Cerebellar cortex (tissue), 1 donor: ENCODE data around the gene CEP164.
"Not testable (repeated sequence)": the region's sequence is repeated elsewhere in the genome, so short reads cannot be mapped to it uniquely, and the experiment has no call there.

Experiments
- DNase-seq: peaks from one replicate; pipeline ENCODE4 v3.0.0-alpha.2; 2015; ENCODE audit warnings: low spot score

The CEP164 gene

DNA sequence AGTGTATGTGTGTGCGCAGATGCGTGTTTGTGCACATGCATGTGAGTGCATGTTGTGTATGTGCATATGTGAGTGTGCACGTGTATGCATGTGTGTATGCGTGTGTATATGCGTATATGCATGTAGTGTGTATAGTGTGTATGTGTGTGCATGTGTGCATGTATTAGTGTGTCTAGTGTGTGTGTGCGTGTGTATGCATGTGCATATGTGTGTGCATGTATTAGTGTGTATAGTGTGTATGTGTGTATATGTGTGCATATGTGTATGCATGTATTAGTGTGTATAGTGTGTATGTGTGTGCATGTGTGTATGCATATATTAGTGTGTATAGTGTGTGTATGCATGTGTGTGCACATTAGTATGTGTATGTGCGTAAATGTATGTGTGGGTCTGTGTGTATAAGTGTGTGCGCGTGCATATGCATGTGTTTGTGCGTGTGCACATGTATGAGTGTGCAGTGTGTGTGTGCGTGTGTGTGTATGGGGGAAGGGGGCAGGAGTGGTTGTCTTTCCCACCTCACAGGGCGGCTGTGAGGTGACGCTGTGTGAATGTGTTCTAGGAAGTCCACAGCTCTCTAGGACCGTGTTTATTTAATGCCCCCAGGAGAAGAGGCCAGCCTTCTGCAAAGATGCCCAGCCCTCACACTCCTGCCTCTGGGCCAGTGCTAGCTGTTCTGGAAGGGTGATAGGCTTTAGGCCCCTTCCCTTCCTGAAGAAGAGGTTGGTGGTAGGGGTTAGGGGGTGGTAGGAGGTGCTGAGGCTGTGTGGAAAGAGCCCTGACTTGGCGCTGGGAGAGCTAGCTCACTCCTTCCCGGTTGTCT, 114.6 kb downstream of the CEP164 start:
- DNase-seq: no peak

- DNase-seq: no peak
Measured at GRCh38 chr11:117442869-117443239, 115.2 kb downstream of the CEP164 start.

DNA sequence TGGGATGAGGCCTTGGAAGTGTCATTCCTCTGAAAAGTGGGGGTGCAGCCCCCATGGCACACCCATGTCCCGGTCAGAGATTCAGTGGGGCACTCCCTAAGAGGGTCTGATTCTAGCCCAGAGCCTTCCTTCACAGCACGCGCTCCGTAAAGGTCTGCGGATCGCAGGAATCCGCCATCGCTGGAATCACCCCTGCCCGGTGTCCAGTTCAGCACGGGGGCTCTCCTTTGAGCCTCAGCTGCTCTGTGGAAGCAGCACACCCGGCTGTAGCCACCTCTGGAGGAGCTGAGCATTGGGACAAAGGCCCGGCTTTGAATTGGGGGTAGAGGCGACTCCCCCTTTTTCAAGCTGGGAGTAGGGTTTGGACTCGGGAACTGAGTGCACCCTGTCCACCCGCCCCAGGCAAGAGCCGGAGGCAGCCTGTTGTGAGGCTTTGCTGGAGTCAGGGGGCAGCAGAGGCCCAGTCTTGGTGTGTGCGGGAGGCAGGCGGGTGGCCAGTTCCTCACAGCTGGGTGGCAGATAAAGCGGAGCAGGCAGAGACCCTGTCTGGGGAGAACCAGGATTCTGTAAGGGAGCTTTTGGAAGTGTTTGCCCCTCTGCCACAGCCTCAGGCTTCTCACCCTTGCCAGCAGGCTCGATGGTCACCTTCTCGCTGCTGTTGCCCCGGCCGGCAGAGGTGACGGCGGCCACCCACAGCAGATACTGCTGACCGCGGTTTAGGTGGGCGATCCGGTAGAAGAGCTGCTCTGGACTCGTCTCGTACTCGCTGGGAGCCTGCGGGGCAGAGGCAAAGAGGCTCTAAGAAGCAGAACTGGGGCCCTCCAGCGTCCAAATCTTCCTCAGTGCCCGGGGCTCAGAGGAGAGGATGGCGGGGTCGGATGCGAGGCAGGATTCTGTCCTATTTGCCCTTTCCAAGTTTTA, 115.9 kb downstream of the CEP164 start:
- peak; percentile 37 for DNase-seq

DNA sequence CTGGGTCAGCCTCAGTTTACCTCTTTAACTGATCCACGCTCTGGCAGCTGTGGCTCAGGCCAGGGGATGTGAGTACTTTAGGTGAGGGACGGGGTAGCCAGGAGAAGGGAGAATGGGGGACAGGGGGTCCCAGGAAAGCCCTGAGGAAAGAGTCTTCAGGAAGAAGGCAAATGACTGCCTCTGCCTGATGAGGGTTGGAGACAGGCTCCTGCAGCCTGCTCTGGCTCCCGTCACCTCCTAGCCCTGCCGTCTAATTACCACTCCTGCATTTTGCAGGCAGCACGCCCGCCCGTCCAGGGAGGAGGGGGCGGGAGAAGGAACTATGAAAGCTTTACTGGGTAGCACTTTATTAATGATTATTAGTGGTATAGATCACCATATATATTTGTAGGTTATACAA, 116.6 kb downstream of the CEP164 start:
- no peak for DNase-seq

DNA sequence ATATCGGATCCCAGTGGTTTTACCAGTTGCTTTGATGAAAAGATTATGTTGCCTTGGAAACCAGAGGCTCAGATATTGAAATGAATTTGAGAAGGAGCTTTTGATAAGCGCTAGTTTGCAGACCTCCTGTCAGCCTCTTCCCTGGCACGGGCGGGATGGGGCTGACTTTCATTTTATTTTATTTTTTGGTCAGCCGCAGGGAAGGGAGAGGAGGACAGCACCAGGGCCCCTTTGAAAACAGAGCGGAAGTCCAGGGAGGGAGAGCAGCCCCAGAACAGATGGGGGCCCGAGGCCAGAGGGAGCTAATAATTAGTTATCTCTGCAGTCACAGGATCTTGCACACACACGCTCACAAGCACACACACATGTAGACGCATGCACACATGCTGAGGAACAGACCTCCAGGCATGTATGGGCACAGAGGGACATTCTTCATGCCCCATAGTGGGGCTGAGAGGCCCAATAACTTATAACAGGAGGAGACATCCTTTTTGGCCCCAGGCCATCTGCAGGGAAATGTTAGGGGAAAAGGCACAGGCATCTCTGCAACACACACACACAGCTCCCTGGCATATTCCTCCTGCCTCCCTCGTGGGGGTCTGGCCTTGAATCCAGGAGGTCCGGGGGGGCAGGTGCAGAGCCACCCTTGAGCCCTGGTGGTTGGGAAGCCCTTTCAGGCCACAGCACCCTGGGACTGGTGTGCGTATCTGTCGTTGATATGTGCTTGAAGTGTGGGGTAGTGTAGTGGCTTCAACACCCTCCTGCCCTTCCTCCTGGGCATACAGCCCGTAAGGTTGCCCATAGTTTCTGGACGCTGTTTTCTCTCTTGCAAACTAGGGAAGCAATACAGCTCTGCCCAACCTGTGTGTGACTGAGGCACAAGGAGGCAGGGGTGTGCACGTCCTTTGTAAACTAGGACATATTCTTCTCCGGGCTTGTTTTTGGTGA, 117.3 kb downstream of the CEP164 start:
- no peak for DNase-seq

GRCh38 chr11:117449111-117449693, 121.5 kb downstream of the CEP164 start:
- DNase-seq: no peak

DNA sequence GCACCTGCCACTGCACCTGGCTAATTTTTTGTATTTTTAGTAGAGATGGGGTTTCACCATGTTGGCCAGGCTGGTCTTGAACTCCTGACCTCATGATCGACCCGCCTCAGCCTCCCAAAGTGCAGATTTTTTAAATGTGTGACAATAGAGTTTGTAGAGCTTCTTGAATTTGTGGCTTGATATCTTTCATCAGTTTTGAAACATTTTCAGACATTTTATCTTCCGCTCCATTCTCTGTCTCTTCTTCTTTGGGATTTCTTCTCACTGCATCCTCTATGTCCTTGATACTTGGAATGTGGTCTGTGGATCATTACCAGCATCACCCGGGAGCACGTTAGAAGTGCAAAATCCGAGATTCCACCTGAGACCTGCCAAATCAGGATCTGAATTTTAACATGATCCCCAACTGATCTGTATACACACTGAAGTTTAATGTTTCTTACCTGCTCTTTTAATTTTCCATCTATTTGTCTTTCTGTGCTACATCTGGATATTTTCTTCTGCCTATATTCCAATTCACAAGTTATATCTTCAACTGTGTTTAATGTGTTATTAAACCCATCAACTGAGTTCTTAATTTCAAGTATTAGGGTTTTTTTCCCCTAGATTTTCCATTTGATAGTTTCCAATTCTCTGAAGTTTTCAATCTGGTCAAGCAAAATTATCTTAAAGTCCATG, 126.4 kb downstream of the CEP164 start:
- no peak for DNase-seq

DNA sequence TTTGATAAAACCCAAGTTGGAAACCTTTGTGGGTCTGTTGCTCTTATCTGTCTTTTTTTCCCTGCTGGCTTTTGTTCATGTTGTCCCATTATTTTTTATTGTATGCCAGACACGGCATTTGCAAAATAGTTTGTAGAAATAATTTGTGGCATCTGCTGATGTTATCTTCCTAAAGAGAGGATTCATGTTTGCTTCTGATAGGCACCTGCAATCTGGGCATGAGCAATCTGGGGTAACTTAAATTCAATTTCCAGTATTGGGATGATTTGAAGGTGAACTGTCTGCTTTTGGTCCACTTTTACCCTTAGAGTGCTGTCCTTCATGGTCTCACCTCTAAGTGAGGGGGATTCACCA, 126.9 kb downstream of the CEP164 start:
- DNase-seq: no peak

- DNase-seq: no peak
Measured at GRCh38 chr11:117456027-117456720, 128.5 kb downstream of the CEP164 start.

GRCh38 chr11:117456721-117457029, 129.0 kb downstream of the CEP164 start:
- not testable (repeated sequence) for DNase-seq

GRCh38 chr11:117457031-117457785, 129.6 kb downstream of the CEP164 start:
- peak; percentile 71 for DNase-seq

- peak; percentile 63 for DNase-seq
Measured at GRCh38 chr11:117457835-117458234, 130.2 kb downstream of the CEP164 start.

DNA sequence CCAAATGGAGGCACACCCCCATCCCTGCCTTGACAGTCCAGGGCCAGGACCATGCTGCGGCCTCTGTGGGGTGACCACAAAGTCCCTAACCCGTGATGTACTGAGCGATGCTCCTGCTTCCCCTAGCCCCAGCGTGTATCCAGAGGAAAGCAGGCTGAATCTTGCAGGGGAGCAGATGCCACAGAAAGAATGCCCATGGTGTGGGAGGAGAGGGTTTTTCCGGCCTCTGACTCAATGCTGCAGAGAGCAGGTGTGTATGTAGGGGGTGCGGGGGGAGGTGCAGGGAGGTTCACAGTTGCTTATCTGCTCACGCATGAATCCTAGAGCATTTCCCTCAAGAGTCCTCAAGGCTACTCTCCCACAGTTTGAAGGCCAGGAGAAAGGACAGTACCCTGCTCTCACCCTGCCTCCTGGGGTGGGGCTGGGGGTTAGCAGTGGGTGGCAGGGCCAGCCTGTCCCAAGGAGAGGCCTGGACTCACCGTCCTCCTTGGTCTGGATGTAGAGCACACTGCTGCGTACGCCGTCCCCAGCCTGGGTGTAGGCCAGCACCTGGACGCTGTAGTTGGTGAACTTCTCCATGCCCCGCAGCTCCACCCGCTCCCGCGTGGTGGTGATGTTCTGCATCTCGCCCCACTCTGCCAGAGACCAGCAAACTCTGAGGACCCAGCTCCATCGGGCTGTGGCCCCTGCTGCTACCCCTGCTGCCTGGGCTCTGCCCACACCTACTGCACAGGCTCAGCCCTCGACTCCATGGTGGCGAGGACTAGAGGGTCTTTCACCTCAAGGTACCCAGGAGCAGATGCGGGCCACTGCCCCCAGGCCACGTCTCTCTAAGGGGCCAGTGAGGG, 130.8 kb downstream of the CEP164 start:
- peak; percentile 49 for DNase-seq

- no peak for DNase-seq
Measured at GRCh38 chr11:117459123-117459978, 131.7 kb downstream of the CEP164 start.

DNA sequence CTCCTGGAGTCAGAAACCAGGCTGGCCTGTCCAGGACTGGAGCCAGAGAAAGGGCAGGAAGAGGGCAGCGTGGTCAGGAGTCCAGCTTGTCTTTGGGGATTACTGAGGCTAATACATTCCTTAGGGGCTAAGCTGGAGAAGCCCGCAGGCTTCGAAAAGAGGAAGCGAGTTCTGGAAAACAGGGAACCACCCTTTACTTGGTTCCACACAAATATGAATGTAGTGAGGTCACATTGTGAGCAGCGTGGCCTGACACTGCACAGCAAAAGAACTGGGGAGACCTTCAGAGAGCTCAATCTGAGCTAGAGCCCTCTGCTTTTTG, 132.3 kb downstream of the CEP164 start:
- DNase-seq: no peak

DNA sequence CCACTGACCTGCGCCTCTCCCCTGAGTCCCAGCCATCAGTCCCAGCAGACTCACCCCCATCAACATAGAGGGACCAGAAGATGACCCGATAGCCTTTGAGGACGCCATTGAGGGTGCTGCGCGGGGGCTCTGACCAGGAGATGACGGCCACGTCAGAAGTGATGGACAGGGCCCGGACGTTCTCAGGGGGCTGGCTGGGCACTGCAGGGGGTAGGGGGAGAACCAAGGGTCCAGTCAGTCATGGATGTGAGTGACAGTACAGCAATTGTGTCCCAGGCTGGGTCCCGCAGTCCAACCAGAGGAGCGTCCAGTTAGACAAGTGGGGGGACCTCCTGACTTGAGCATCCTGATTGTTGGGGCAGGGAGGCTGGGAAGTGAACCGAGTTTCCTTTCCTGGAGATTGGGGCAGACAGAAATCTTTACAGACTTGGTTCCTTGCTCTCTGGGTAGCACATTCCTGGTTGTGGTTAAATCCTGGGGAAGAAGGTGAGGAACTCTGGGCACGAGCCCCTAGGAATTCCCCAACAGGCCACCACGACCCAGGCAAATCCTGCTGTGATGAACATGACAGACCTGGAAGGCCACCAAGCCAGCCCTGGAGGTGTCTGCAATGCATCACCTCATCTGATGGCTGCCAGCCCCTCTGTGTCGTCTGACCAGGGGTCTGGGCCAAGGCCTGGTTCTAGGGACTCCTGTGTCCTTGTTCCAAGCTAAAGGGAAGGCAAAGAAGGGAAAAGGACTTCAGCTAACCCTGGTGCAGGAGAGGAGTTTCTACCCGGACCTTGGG, 133.9 kb downstream of the CEP164 start:
- no peak for DNase-seq

- no peak for DNase-seq
Measured at GRCh38 chr11:117462183-117462863, 134.7 kb downstream of the CEP164 start.
